Esophagus squamous epithelium (tissue), 5 donors: ENCODE data around the gene CTIF. TPM values are rescaled to one million over a fixed set of nuclear protein-coding genes. Genes with fewer than 3 reads are reported as not detected.

Experiments used
- DNase-seq: peaks from one replicate; lab custom pipeline; 2025; lab: John Stamatoyannopoulos, UW
- H3K27ac ChIP-seq, 4 donors: fragments of 200-600 bp; sonication (generic); one replicate each; pipeline ENCODE4 v1.5.1; 2016 to 2019; ENCODE audit warnings: mild to moderate bottlenecking in 1 of 4
- H3K27me3 ChIP-seq, 4 donors: fragments of 200-600 bp; sonication (generic); 1 replicate in 3 of 4; 2 replicates in 1 of 4; pipeline versions ENCODE4 v1.5.1 to v1.6.0; 2017 to 2021; ENCODE audit warnings: antibody characterized with exemption in 1 of 4
- H3K36me3 ChIP-seq, 3 donors: fragments of 200-600 bp; sonication (generic); one replicate each; pipeline ENCODE4 v1.5.1; 2016 to 2019
- H3K4me1 ChIP-seq, 3 donors: fragments of 200-600 bp; sonication (generic); one replicate each; pipeline ENCODE4 v1.5.1; 2017 to 2019
- H3K4me3 ChIP-seq, 4 donors: fragments of 200-600 bp; sonication (generic); 1 replicate in 3 of 4; 2 replicates in 1 of 4; pipeline ENCODE4 v1.5.1; 2016 to 2019; ENCODE audit warnings: mild to moderate bottlenecking in 2 of 4, moderate library complexity in 1 of 4
- H3K9me3 ChIP-seq, 3 donors: fragments of 200-600 bp; sonication (generic); one replicate each; pipeline ENCODE4 v1.5.1; 2016 to 2019
- POLR2A ChIP-seq, 4 donors: fragments of 450-650 bp; IDR thresholded peaks; one replicate each; pipeline ENCODE4 v1.6.1; 2017; ENCODE audit warnings: antibody characterized with exemption in 4 of 4, mild to moderate bottlenecking in 4 of 4, moderate library complexity in 3 of 4
- WGBS, 2 donors: methylation state at CpG; one replicate each; pipeline ENCODE4 v1.1.5; 2018; 5-methylcytosine and 5-hydroxymethylcytosine counted together
- intact Hi-C: fragments of 100-400 bp; cut with DNase I; formaldehyde crosslinking; loops from one replicate; pipeline ENCODE4 v1.15.0; 2022
- total RNA-seq, 4 donors: library from RNA; depleted of rRNA; stranded (reverse); fragments of >200 nt; gene quantifications; one replicate each; pipeline ENCODE4 v1.1.0, GENCODE V29; 2016
- TF ChIP-seq, protein P1 (sequence below), 6 experiments: fragments of 450-650 bp in 4 of 6; fragments of 200-600 bp in 2 of 6; sonication (generic) in 2 of 6; IDR thresholded peaks; one replicate each; pipeline ENCODE4 v1.5.1; 2016 to 2019; ENCODE audit warnings: antibody characterized with exemption in 6 of 6, mild to moderate bottlenecking in 4 of 6, moderate library complexity in 4 of 6
- donor health status: DM: yes; HTN: yes; CAD: no.

Gene CTIF
- total RNA-seq, 4 donors from 2014 or later, result 4.7 to 24.2 (median 10.2) TPM

DNA sequence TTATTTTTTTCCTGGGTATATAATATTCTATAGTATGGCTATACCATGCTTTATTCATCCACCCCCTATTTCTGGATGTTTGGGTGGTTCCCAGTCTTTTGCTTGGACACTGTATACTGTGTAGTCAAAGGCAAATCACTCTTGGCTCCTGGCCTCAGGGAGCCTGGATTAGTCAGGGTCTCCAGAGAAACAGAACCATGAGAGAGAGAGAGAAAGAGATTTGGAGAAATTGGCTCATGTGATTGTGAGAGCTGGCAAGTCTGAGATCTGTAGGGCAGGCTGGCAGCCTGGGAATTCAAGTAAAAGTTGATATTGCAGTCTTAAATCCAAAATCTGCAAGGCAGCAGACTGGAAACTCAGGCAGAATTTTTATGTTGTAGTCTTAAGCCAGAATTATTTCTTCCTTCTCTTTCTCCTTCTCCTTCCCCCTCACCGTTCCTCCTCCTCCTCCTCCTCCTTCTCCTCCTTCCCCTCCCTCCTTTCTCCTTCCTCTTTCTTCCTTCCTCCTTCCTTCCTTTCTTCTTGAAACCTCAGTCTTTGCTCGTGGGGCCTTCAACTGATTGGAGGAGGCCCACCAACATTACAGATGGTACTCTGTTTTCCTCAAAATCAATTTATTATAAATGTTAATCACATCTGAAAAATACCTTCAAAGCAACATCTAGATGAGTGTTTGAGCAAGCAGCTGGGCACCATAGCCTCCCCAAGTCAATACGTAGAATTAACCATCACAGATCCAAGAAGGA lies 33.0 kb downstream of the CTIF start:
- H3K27ac ChIP-seq, result no peak overlapping the region
- 62 to 77% methylated on average over 3 of the region's 3 CpGs for WGBS, 2 donors
- peaks cover 0 to 9% (median 0%) of the 10 kb centered on the region in 3 donors for H3K36me3 ChIP-seq
- no peaks in the 10 kb centered on the region for H3K9me3 ChIP-seq
- intact Hi-C loops, result no loop called here
- no peak for TF ChIP-seq POLR2A (IDR thresholded peaks at IDR 0.05)
- TF ChIP-seq, protein P1, sequence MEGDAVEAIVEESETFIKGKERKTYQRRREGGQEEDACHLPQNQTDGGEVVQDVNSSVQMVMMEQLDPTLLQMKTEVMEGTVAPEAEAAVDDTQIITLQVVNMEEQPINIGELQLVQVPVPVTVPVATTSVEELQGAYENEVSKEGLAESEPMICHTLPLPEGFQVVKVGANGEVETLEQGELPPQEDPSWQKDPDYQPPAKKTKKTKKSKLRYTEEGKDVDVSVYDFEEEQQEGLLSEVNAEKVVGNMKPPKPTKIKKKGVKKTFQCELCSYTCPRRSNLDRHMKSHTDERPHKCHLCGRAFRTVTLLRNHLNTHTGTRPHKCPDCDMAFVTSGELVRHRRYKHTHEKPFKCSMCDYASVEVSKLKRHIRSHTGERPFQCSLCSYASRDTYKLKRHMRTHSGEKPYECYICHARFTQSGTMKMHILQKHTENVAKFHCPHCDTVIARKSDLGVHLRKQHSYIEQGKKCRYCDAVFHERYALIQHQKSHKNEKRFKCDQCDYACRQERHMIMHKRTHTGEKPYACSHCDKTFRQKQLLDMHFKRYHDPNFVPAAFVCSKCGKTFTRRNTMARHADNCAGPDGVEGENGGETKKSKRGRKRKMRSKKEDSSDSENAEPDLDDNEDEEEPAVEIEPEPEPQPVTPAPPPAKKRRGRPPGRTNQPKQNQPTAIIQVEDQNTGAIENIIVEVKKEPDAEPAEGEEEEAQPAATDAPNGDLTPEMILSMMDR (IDR thresholded peaks at IDR 0.05), result no peak
- H3K4me1 ChIP-seq, result peaks cover 0 to 26% (median 0%) of the 10 kb centered on the region in 3 donors
- no peak for DNase-seq
- no peak overlapping the region for H3K4me3 ChIP-seq
- no peaks in the 10 kb centered on the region for H3K27me3 ChIP-seq

GRCh38 chr18:48572402-48573126 lies 33.7 kb downstream of the CTIF start:
- no peaks in the 10 kb centered on the region for H3K27me3 ChIP-seq
- H3K9me3 ChIP-seq, result no peaks in the 10 kb centered on the region
- H3K4me3 ChIP-seq, result no peak overlapping the region
- no peak for TF ChIP-seq POLR2A (IDR thresholded peaks at IDR 0.05)
- TF ChIP-seq, protein P1 (IDR thresholded peaks at IDR 0.05), result no peak
- DNase-seq, result no peak
- 75 to 82% methylated on average over 10 of the region's 10 CpGs for WGBS, 2 donors
- peaks cover 0 to 22% (median 0%) of the 10 kb centered on the region in 3 donors for H3K4me1 ChIP-seq
- peaks cover 0 to 9% (median 0%) of the 10 kb centered on the region in 3 donors for H3K36me3 ChIP-seq
- peak overlapping the region in 1 of 4 donors; percentile 36 for H3K27ac ChIP-seq
- intact Hi-C loops, result no loop called here

DNA sequence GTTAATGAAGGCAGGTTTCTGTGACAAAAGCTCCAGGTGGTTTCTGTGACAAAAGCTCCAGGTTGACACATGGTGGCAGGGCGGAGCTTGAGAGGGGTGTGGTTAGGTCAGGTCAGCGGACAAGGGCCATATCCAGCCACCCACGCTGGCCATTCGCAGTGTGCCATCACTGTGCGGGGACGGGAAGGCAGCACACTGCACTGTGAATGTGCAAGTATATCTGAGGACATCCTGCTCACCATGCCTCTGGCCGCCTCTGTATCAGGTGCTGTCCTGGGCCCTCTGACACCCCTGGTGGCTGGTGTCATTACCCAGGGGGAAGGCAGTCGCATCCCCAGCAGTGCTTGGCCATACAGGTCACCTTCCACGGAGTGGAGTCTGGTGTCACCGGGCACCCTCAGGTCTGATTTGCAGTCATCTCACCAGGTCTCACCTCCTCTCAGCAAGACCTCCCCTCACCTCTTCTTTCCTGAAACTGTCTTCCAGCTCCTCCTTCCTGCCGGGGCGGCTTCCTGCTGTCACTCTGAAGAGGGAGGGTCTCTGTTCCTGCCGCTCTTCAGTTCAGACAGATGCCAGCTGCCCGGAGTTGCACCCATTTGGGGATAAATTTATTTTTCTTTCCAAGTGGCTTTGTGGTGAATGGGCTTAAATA lies 34.9 kb downstream of the CTIF start:
- Histone ChIP-seq H3K4me1 (peaks cover 0 to 20% (median 0%) of the 10 kb centered on the region in 3 donors), H3K9me3 (no peaks in the 10 kb centered on the region), H3K36me3 (peaks cover 0 to 9% (median 0%) of the 10 kb centered on the region in 3 donors), H3K27ac (no peak overlapping the region), H3K4me3 (no peak overlapping the region), H3K27me3 (no peaks in the 10 kb centered on the region)
- TF ChIP-seq, protein P1 (IDR thresholded peaks at IDR 0.05), result no peak
- no peak for TF ChIP-seq POLR2A (IDR thresholded peaks at IDR 0.05)
- DNase-seq, result no peak
- WGBS, 2 donors, result 83 to 92% methylated on average over 6 to 13 of the region's 14 CpGs
- intact Hi-C loops, result no loop called here

GRCh38 chr18:48574667-48575300 lies 36.0 kb downstream of the CTIF start:
- no peak overlapping the region for H3K4me3 ChIP-seq
- 79 to 86% methylated on average over 9 to 11 of the region's 11 CpGs for WGBS, 2 donors

More at GRCh38 chr18:48574667-48575300, 36.0 kb downstream of the CTIF start:
- Histone ChIP-seq H3K36me3 (peaks cover 0 to 9% (median 0%) of the 10 kb centered on the region in 3 donors), H3K9me3 (no peaks in the 10 kb centered on the region), H3K27me3 (no peaks in the 10 kb centered on the region), H3K4me1 (peaks cover 0 to 20% (median 0%) of the 10 kb centered on the region in 3 donors), H3K27ac (peak overlapping the region in 1 of 4 donors; percentile 23)
- DNase-seq, result no peak
- TF ChIP-seq, protein P1 (IDR thresholded peaks at IDR 0.05), result no peak
- TF ChIP-seq POLR2A (IDR thresholded peaks at IDR 0.05), result no peak
- intact Hi-C loops, result no loop called here
